K562 (cell line): Measurements from ENCODE around the gene RAD50. TPM values are rescaled to one million over a fixed set of nuclear protein-coding genes. Genes with fewer than 3 reads are reported as not detected.
A peak's percentile ranks its signal among the peaks of the same experiment; 100 is the strongest.

Source experiments
- ATAC-seq: fragments of 200-7000 bp; cut with Tn5 transposase; 3 replicates; pipeline ENCODE4 v1.9.1; 2020; ENCODE audit warnings: moderate library complexity
- BruUV-seq: library from RNA; stranded (reverse); fragments of 400-500 nt; replicated peaks from 2 replicates; lab custom pipeline; 2021; lab: Mats Ljungman, UMichigan
- CTCF ChIA-PET: fragments of 300-600 bp; formaldehyde crosslinking; extraction: SDS; loops from one replicate; lab custom pipeline; 2021; ENCODE audit warnings: low intra/inter-chr PET ratio; lab: Yijun Ruan, JAX
- POLR2A ChIA-PET: fragments of 300-600, 350-650 bp; sonication (Branson Sonifier 250); formaldehyde crosslinking; extraction: SDS; loops from one replicate; lab custom pipeline; 2021; ENCODE audit warnings: antibody characterized with exemption, inconsistent platforms; lab: Yijun Ruan, JAX
- DNase-seq, 4 experiments: peaks; one replicate each; pipeline versions ENCODE4 v3.0.0 to v3.0.0-alpha.2; 2011 to 2018; ENCODE audit warnings: low spot score in 3 of 4, mixed read lengths in 3 of 4; ENCODE audit errors: extremely low read depth in 1 of 4
- FAIRE-seq: peaks from 2 replicates; lab custom pipeline; 2011; peaks lifted over from hg19 to GRCh38; lab: Jason Lieb, UNC
- H2AFZ ChIP-seq: 2 replicates; pipeline ENCODE4 v1.6.0; 2011; ENCODE audit warnings: low read depth, low read length, control low read depth, inconsistent platforms
- H3K27ac ChIP-seq: fragments of 200-600 bp; 3 replicates; pipeline ENCODE4 v1.8.0; 2011; ENCODE audit warnings: low read depth, mild to moderate bottlenecking, control low read depth, inconsistent platforms, low read length, moderate library complexity, mixed read lengths; ENCODE audit errors: extremely low read depth
- H3K27me3 ChIP-seq, 2 experiments: fragments of 300-600 bp in 1 of 2; 2 replicates in 1 of 2; 3 replicates in 1 of 2; pipeline versions ENCODE4 v1.6.0 to v1.8.0; 2011; ENCODE audit warnings: inconsistent platforms in 2 of 2, low read length in 2 of 2, mild to moderate bottlenecking in 1 of 2, mixed read lengths in 1 of 2, moderate library complexity in 1 of 2; ENCODE audit not compliant: control insufficient read depth in 2 of 2, insufficient read depth in 2 of 2
- H3K36me3 ChIP-seq: fragments of 300-600 bp; 3 replicates; pipeline ENCODE4 v1.8.0; 2011; ENCODE audit warnings: mild to moderate bottlenecking, low read length, inconsistent platforms; ENCODE audit not compliant: control insufficient read depth, insufficient read depth
- H3K4me1 ChIP-seq, 2 experiments: fragments of 200-600 bp in 1 of 2; replicated peaks in 1 of 2; 2 replicates in 1 of 2; 3 replicates in 1 of 2; pipeline versions ENCODE4 v1.5.1 to v1.8.0; 2011; ENCODE audit warnings: inconsistent platforms in 2 of 2, low read length in 2 of 2, mild to moderate bottlenecking in 1 of 2, mixed read lengths in 1 of 2, moderate library complexity in 1 of 2; ENCODE audit not compliant: control insufficient read depth in 2 of 2, insufficient read depth in 2 of 2
- H3K4me2 ChIP-seq: 2 replicates; pipeline ENCODE4 v1.6.1; 2011; ENCODE audit warnings: low read length, control low read depth, inconsistent platforms, mixed read lengths; ENCODE audit not compliant: insufficient read depth
- H3K4me3 ChIP-seq: fragments of 200-600 bp; sonication (generic), shearing (Covaris generic); 2 replicates; pipeline ENCODE4 v1.5.1; 2016; ENCODE audit warnings: control low read depth, inconsistent platforms
- H3K79me2 ChIP-seq: fragments of 200-600 bp; 3 replicates; pipeline ENCODE4 v1.8.0; 2011; ENCODE audit warnings: low read length, inconsistent platforms; ENCODE audit not compliant: control insufficient read depth, insufficient read depth
- H3K9ac ChIP-seq, 2 experiments: 2 replicates each; pipeline versions ENCODE4 v1.6.0 to v1.6.1; 2011; ENCODE audit warnings: low read depth in 2 of 2, low read length in 2 of 2, control low read depth in 1 of 2, inconsistent platforms in 1 of 2, mild to moderate bottlenecking in 1 of 2, mixed read lengths in 1 of 2; ENCODE audit not compliant: insufficient read depth in 1 of 2
- H3K9me1 ChIP-seq: one replicate; pipeline ENCODE4 v1.6.0; 2011; ENCODE audit warnings: inconsistent platforms, mild to moderate bottlenecking, low read length, moderate library complexity; ENCODE audit not compliant: control insufficient read depth, insufficient read depth
- H3K9me3 ChIP-seq: replicated peaks from 2 replicates; pipeline ENCODE4 v1.5.1; 2011; ENCODE audit warnings: low read depth, low read length, inconsistent platforms; ENCODE audit not compliant: control insufficient read depth, insufficient read depth
- H4K20me1 ChIP-seq: replicated peaks from 2 replicates; pipeline ENCODE4 v1.6.1; 2011; ENCODE audit warnings: low read length, inconsistent platforms, mixed read lengths; ENCODE audit not compliant: control insufficient read depth, insufficient read depth
- BCLAF1 ChIP-seq, 2 experiments: fragments of 450-650 bp in 1 of 2; IDR thresholded peaks; 2 replicates each; pipeline ENCODE4 v1.6.1; 2011 to 2017; ENCODE audit warnings: low read depth in 2 of 2, antibody characterized with exemption in 1 of 2, borderline replicate concordance in 1 of 2, low read length in 1 of 2, mild to moderate bottlenecking in 1 of 2, mixed read lengths in 1 of 2; ENCODE audit not compliant: control insufficient read depth in 1 of 2
- EWSR1 ChIP-seq: fragments of 450-650 bp; IDR thresholded peaks from 2 replicates; pipeline ENCODE4 v1.6.1; 2018; ENCODE audit warnings: borderline replicate concordance, mild to moderate bottlenecking, low read depth, moderate library complexity; ENCODE audit not compliant: partially characterized antibody
- GATAD2B ChIP-seq: fragments of 450-650 bp; IDR thresholded peaks from 2 replicates; pipeline ENCODE4 v1.6.1; 2017; ENCODE audit warnings: mild to moderate bottlenecking, borderline replicate concordance
- GTF2F1 ChIP-seq: IDR thresholded peaks from 2 replicates; pipeline ENCODE4 v1.6.1; 2011; ENCODE audit warnings: low read depth, low read length, improper control_type of control experiment
- HLTF ChIP-seq: fragments of 450-650 bp; IDR thresholded peaks from 2 replicates; pipeline ENCODE4 v1.6.1; 2016
- POLR2AphosphoS2 ChIP-seq: IDR thresholded peaks from 2 replicates; pipeline ENCODE4 v1.6.1; 2012; ENCODE audit warnings: low read length, improper control_type of control experiment
- SMAD3 ChIP-seq: fragments of 450-650 bp; formaldehyde crosslinking; conservative IDR thresholded peaks from 2 replicates; pipeline ENCODE4 v1.4.0; 2020; ENCODE audit warnings: mild to moderate bottlenecking
- TAF9B ChIP-seq: fragments of 450-650 bp; IDR thresholded peaks from 2 replicates; pipeline ENCODE4 v1.6.1; 2018; ENCODE audit warnings: mild to moderate bottlenecking; ENCODE audit not compliant: partially characterized antibody
- ZBTB33 ChIP-seq: sonication (generic); formaldehyde crosslinking; IDR thresholded peaks from 2 replicates; pipeline ENCODE4 v1.8.1; 2023; ENCODE audit warnings: mild to moderate bottlenecking, missing genetic modification reagents
- ZZZ3 ChIP-seq: fragments of 450-650 bp; IDR thresholded peaks from 2 replicates; pipeline ENCODE4 v1.6.1; 2016; ENCODE audit warnings: antibody characterized with exemption, mild to moderate bottlenecking, moderate library complexity
- WGBS: fragments of 100-300 bp; shearing (Covaris generic); methylation state at CpG from one replicate; pipeline ENCODE4 v1.1.6; 2016; ENCODE audit warnings: low coverage, mixed read lengths; ENCODE audit not compliant: insufficient coverage; ENCODE audit errors: missing lambda C conversion rate; 5-methylcytosine and 5-hydroxymethylcytosine counted together
- in situ Hi-C: fragments of 300-500 bp; cut with MboI; formaldehyde crosslinking; loops from 4 replicates; pipeline ENCODE4 v1.15.0; 2018; ENCODE audit warnings: inconsistent platforms, mixed read lengths
- intact Hi-C: fragments of 100-400 bp; cut with micrococcal nuclease; formaldehyde crosslinking; loops from 2 replicates; pipeline ENCODE4 v1.14.2; 2022
- polyA plus RNA-seq, 8 experiments: library from polyadenylated mRNA; depleted of rRNA in 4 of 8; stranded (reverse) in 5 of 8; unstranded in 3 of 8; fragments of >200 nt; fragmentation: Nextera tagmentation in 2 of 8; fragmentation: Illumina TruSeq in 1 of 8; extraction: Ambion mirVana in 2 of 8; extraction: Trizol in 1 of 8; gene quantifications; 2 replicates each; pipeline versions ENCODE4 v1.2.1 to v1.2.3, GENCODE V29; 2011 to 2014; ENCODE audit warnings: inconsistent platforms in 1 of 8, missing spikeins in 1 of 8
- total RNA-seq, 7 experiments: library from RNA; depleted of rRNA in 6 of 7; stranded (reverse); fragments of >200 nt in 6 of 7; fragmentation: Illumina TruSeq in 2 of 7; extraction: Trizol in 2 of 7; gene quantifications; 2 replicates each; pipeline versions ENCODE4 v1.2.1 to v1.2.3, GENCODE V29; 2011 to 2021; ENCODE audit warnings: low replicate concordance in 1 of 7

The RAD50 gene
- total and polyA plus RNA-seq, 9 of the 15 experiments (the other 6 are each of a cell fraction or from before 2014, with no cell fraction given): 15.3 to 74.2 (median 44.1) TPM

GRCh38 chr5:132644177-132644576 lies 87.4 kb downstream of the RAD50 start:
- Histone ChIP-seq H3K27ac (no peak overlapping the region), H3K79me2 (no peaks in the 10 kb centered on the region), H3K9me3 (peaks cover 9% of the 10 kb centered on the region), H3K9ac (no peak overlapping the region), H3K4me1 (no peaks in the 10 kb centered on the region), H3K36me3 (peaks cover 40% of the 10 kb centered on the region), H3K4me3 (no peak overlapping the region), H3K27me3 (no peaks in the 10 kb centered on the region), H3K9me1 (no peaks in the 10 kb centered on the region), H4K20me1 (no peaks in the 10 kb centered on the region), H3K4me2 (no peak overlapping the region), H2AFZ (no peak overlapping the region)
- TF ChIP-seq POLR2AphosphoS2 (peak; percentile 60; the same call in 1 of the 2 replicates), SMAD3 (CRISPR knock-in tag) (no peak)
- DNase-seq (no peak), FAIRE-seq (no peak), ATAC-seq (no peak)
- in situ Hi-C loops (no loop called here), intact Hi-C loops (no loop called here)
- POLR2A ChIA-PET: interaction anchor here (1.3 to 2.3 kb wide), 3 partner anchors 11 to 20 kb away, joined by 3 to 8 read pairs (median 5); no protein-coding TSS in a partner anchor
- BruUV-seq: no TSS peak
- CTCF ChIA-PET: no interaction called here

DNA sequence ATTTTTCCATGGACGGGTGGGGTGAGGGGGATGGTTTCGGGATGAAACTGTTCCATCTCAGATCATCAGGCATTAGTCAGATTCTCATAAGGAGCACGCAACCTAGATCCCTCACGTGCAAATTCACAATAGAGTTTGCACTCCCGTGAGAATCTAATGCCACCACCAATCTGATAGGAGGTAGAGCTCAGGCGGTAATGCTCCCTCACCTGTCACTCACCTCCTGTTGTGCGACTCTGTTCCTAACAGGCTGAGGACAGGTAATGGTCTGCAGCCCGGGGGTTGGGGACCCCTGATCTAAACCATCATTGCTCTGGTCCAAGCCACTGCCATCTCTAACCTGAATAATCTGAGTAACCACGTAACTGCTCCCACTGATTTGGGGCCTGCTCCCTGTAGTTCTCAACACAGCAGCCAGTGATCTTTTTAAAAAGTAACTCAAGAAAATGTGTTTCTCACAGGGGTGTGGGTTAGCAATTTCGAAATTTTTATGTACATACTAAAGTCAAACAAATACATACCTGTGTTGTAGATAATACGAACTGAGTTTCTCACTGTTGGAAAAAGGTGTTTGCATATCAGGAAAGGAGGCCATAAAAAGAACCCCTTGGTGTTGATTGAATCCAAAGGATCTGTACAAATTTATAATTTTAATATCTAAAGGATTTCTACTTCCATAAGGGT lies 89.9 kb downstream of the RAD50 start:
- BruUV-seq: no TSS peak
- FAIRE-seq: no peak
- TF ChIP-seq ZZZ3 (no peak), EWSR1 (no peak), BCLAF1 (IDR thresholded peaks at IDR 0.05; ENCODE audit: borderline replicate concordance in 1 of 2, control insufficient read depth in 1 of 2, low read depth in 2 of 2, low read length in 1 of 2) (no peak), HLTF (no peak), TAF9B (no peak), GATAD2B (no peak), ZBTB33 (no peak), GTF2F1 (no peak)

More for the DNA sequence above, 89.9 kb downstream of the RAD50 start:
- Histone ChIP-seq H3K4me2 (no peak overlapping the region), H4K20me1 (no peaks in the 10 kb centered on the region), H3K4me1 (peaks cover under 1 to 4% of the 10 kb centered on the region in 2 experiments; a peak in 3 of 5 replicates), H3K4me3 (no peak overlapping the region), H3K27me3 (no peaks in the 10 kb centered on the region), H3K9me1 (no peaks in the 10 kb centered on the region), H3K36me3 (peaks cover 16% of the 10 kb centered on the region), H2AFZ (no peak overlapping the region), H3K9me3 (peaks cover 9% of the 10 kb centered on the region), H3K9ac (no peak overlapping the region), H3K27ac (no peak overlapping the region), H3K79me2 (no peaks in the 10 kb centered on the region)
- ATAC-seq (no peak), DNase-seq (no peak)
- intact Hi-C loops: no loop called here
- 84% methylated on average over 11 of the region's 11 CpGs for WGBS
- CTCF ChIA-PET: no interaction called here
- POLR2A ChIA-PET: interaction anchor here (0.6 to 1.5 kb wide), 4 partner anchors 12 to 173 kb away, joined by 3 to 4 read pairs (median 3); no protein-coding TSS in a partner anchor
- in situ Hi-C loops: no loop called here
